Suprapubic skin (tissue), 4 donors: ENCODE results near the gene AADAC. TPM values are rescaled to one million over a fixed set of nuclear protein-coding genes. Genes with fewer than 3 reads are reported as not detected.
"Not testable (repeated sequence)": the region's sequence is repeated elsewhere in the genome, so short reads cannot be mapped to it uniquely, and the experiment has no call there.

Experiments used
- DNase-seq, 2 donors: peaks; one replicate each; pipeline ENCODE4 v3.0.0-alpha.2; 2019; ENCODE audit warnings: low spot score in 2 of 2
- H3K27ac ChIP-seq: fragments of 200-600 bp; sonication (generic); one replicate; pipeline ENCODE4 v1.5.1; 2019
- H3K27me3 ChIP-seq: fragments of 200-600 bp; sonication (generic); one replicate; pipeline ENCODE4 v1.5.1; 2019
- H3K36me3 ChIP-seq: fragments of 200-600 bp; sonication (generic); one replicate; pipeline ENCODE4 v1.5.1; 2019
- H3K4me1 ChIP-seq: fragments of 200-600 bp; sonication (generic); one replicate; pipeline ENCODE4 v1.5.1; 2019
- H3K4me3 ChIP-seq: fragments of 200-600 bp; sonication (generic); one replicate; pipeline ENCODE4 v1.5.1; 2019; ENCODE audit warnings: mild to moderate bottlenecking
- H3K9me3 ChIP-seq: fragments of 200-600 bp; sonication (generic); one replicate; pipeline ENCODE4 v1.5.1; 2019
- CTCF ChIP-seq, 2 donors: fragments of 200-600 bp in 1 of 2; fragments of 450-650 bp in 1 of 2; sonication (generic) in 1 of 2; IDR thresholded peaks; one replicate each; pipeline ENCODE4 v1.5.1; 2016 to 2019; ENCODE audit warnings: antibody characterized with exemption in 2 of 2, mild to moderate bottlenecking in 1 of 2, moderate library complexity in 1 of 2
- EP300 ChIP-seq: sonication (generic); formaldehyde crosslinking; IDR thresholded peaks from one replicate; pipeline ENCODE4 v1.6.1; 2017; ENCODE audit warnings: antibody characterized with exemption
- POLR2A ChIP-seq, 2 donors: fragments of 450-650 bp; IDR thresholded peaks; one replicate each; pipeline ENCODE4 v1.6.1; 2017; ENCODE audit warnings: antibody characterized with exemption in 2 of 2, mild to moderate bottlenecking in 2 of 2, moderate library complexity in 2 of 2
- POLR2AphosphoS5 ChIP-seq, 3 donors: sonication (generic); formaldehyde crosslinking; IDR thresholded peaks; one replicate each; pipeline ENCODE4 v1.6.1; 2017; ENCODE audit warnings: antibody characterized with exemption in 3 of 3
- WGBS: methylation state at CpG from one replicate; pipeline ENCODE4 v1.1.5; 2018; 5-methylcytosine and 5-hydroxymethylcytosine counted together
- total RNA-seq, 4 donors: library from RNA; depleted of rRNA; stranded (reverse); fragments of >200 nt; gene quantifications; one replicate each; pipeline ENCODE4 v1.1.0, GENCODE V29; 2016

The AADAC gene
- total RNA-seq, 4 donors from 2014 or later: 2.7 to 19.1 (median 14.0) TPM

- Histone ChIP-seq H3K4me3 (no peak overlapping the region), H3K27me3 (no peaks in the 10 kb centered on the region), H3K4me1 (peaks cover 5% of the 10 kb centered on the region), H3K9me3 (no peaks in the 10 kb centered on the region), H3K27ac (no peak overlapping the region), H3K36me3 (no peaks in the 10 kb centered on the region)
- DNase-seq: no peak
- TF ChIP-seq EP300 (no peak), POLR2AphosphoS5 (IDR thresholded peaks at IDR 0.05) (no peak), CTCF (IDR thresholded peaks at IDR 0.05) (no peak), POLR2A (IDR thresholded peaks at IDR 0.05) (no peak)
- 36% methylated on average over 1 of the region's 1 CpG for WGBS
Measured at GRCh38 chr3:151843275-151843674, 29.4 kb downstream of the AADAC start.

GRCh38 chr3:151845306-151845905 lies 31.5 kb downstream of the AADAC start:
- 74% methylated on average over 3 of the region's 3 CpGs for WGBS
- TF ChIP-seq POLR2A (IDR thresholded peaks at IDR 0.05): no peak
- TF ChIP-seq CTCF (IDR thresholded peaks at IDR 0.05): no peak
- no peak for TF ChIP-seq EP300
- TF ChIP-seq POLR2AphosphoS5 (IDR thresholded peaks at IDR 0.05): no peak
- Histone ChIP-seq H3K4me1 (no peaks in the 10 kb centered on the region), H3K27me3 (no peaks in the 10 kb centered on the region), H3K36me3 (no peaks in the 10 kb centered on the region), H3K27ac (no peak overlapping the region), H3K9me3 (no peaks in the 10 kb centered on the region), H3K4me3 (no peak overlapping the region)
- DNase-seq: no peak

- H3K36me3 ChIP-seq, H3K27me3 ChIP-seq, H3K4me3 ChIP-seq, DNase-seq, H3K27ac ChIP-seq, H3K9me3 ChIP-seq, H3K4me1 ChIP-seq: not testable (repeated sequence)
- 94% methylated on average over 2 of the region's 2 CpGs for WGBS
Measured at GRCh38 chr3:151850065-151850464, 36.1 kb downstream of the AADAC start.

- 98% methylated on average over 9 of the region's 11 CpGs for WGBS
- H3K36me3 ChIP-seq: no peaks in the 10 kb centered on the region
Measured at GRCh38 chr3:151852074-151852811, 38.3 kb downstream of the AADAC start.

GRCh38 chr3:151856118-151856517 lies 42.2 kb downstream of the AADAC start:
- DNase-seq: no peak
- H3K27ac ChIP-seq: no peak overlapping the region
- no peaks in the 10 kb centered on the region for H3K4me1 ChIP-seq
- WGBS: 73% methylated on average over 3 of the region's 3 CpGs
- no peaks in the 10 kb centered on the region for H3K9me3 ChIP-seq
- no peak for TF ChIP-seq CTCF (IDR thresholded peaks at IDR 0.05)
- no peak for TF ChIP-seq POLR2A (IDR thresholded peaks at IDR 0.05)
- TF ChIP-seq EP300: no peak
- TF ChIP-seq POLR2AphosphoS5 (IDR thresholded peaks at IDR 0.05): no peak
- no peaks in the 10 kb centered on the region for H3K36me3 ChIP-seq
- H3K4me3 ChIP-seq: no peak overlapping the region
- H3K27me3 ChIP-seq: no peaks in the 10 kb centered on the region

More at GRCh38 chr3:151852074-151852811, 38.3 kb downstream of the AADAC start:
- no peaks in the 10 kb centered on the region for H3K9me3 ChIP-seq
- no peaks in the 10 kb centered on the region for H3K4me1 ChIP-seq
- H3K27me3 ChIP-seq: no peaks in the 10 kb centered on the region
- no peak overlapping the region for H3K27ac ChIP-seq
- no peak for DNase-seq
- no peak overlapping the region for H3K4me3 ChIP-seq
- TF ChIP-seq EP300: no peak
- no peak for TF ChIP-seq CTCF (IDR thresholded peaks at IDR 0.05)
- TF ChIP-seq POLR2A (IDR thresholded peaks at IDR 0.05): no peak
